HG02678 (cell line): ENCODE results near the gene PLPPR3.
"Not testable (repeated sequence)": the region's sequence is repeated elsewhere in the genome, so short reads cannot be mapped to it uniquely, and the experiment has no call there.

Experiments used
- ATAC-seq: cut with Tn5 transposase; IDR thresholded peaks from one replicate; pipeline ENCODE4 v1.9.1; 2021; ENCODE audit warnings: mild to moderate bottlenecking, moderate library complexity; ENCODE audit not compliant: unreplicated experiment

PLPPR3 gene

GRCh38 chr19:829129-829758 is 7.5 kb upstream of the PLPPR3 start:
- no peak for ATAC-seq

GRCh38 chr19:827710-828321 is 6.1 kb upstream of the PLPPR3 start, which contains the start of gene AZU1:
Gene AZU1 (plus strand): TSS chr19:827837. CDS start chr19:827847, 10 bp downstream.
- ATAC-seq: no peak

- ATAC-seq: no peak
Measured at GRCh38 chr19:827314-827709, 5.6 kb upstream of the PLPPR3 start.

GRCh38 chr19:825897-826644 is 4.3 kb upstream of the PLPPR3 start:
- no peak for ATAC-seq

GRCh38 chr19:824885-825284 is 3.1 kb upstream of the PLPPR3 start:
- no peak for ATAC-seq

- no peak for ATAC-seq
Measured at GRCh38 chr19:823565-824121, 1.9 kb upstream of the PLPPR3 start.

- ATAC-seq: no peak
Measured at GRCh38 chr19:821231-821824, 427 bp downstream of the PLPPR3 start.

GRCh38 chr19:820212-820611 is 1.5 kb downstream of the PLPPR3 start:
- ATAC-seq: not testable (repeated sequence)

GRCh38 chr19:816500-816857 is 5.3 kb downstream of the PLPPR3 start:
- no peak for ATAC-seq

- no peak for ATAC-seq
Measured at GRCh38 chr19:815775-816499, 5.8 kb downstream of the PLPPR3 start.

GRCh38 chr19:815079-815774 is 6.5 kb downstream of the PLPPR3 start:
- no peak for ATAC-seq

- no peak for ATAC-seq
Measured at GRCh38 chr19:814152-815078, 7.3 kb downstream of the PLPPR3 start.

- ATAC-seq: no peak
Measured at GRCh38 chr19:813219-814151, 8.3 kb downstream of the PLPPR3 start.

GRCh38 chr19:812747-813218 is 9.0 kb downstream of the PLPPR3 start:
- ATAC-seq: no peak

GRCh38 chr19:812049-812746 is 9.6 kb downstream of the PLPPR3 start:
- ATAC-seq: no peak

- no peak for ATAC-seq
Measured at GRCh38 chr19:811506-812048, 10.2 kb downstream of the PLPPR3 start.

GRCh38 chr19:810883-811489 is 10.8 kb downstream of the PLPPR3 start:
- no peak for ATAC-seq
